Measurements from ENCODE around the gene ZNF536. TPM values are rescaled to one million over a fixed set of nuclear protein-coding genes. Genes with fewer than 3 reads are reported as not detected.

ZNF536 gene
- total and polyA plus RNA-seq, 9 of the 15 experiments (the other 6 are each of a cell fraction or from before 2014, with no cell fraction given), result not detected

DNA sequence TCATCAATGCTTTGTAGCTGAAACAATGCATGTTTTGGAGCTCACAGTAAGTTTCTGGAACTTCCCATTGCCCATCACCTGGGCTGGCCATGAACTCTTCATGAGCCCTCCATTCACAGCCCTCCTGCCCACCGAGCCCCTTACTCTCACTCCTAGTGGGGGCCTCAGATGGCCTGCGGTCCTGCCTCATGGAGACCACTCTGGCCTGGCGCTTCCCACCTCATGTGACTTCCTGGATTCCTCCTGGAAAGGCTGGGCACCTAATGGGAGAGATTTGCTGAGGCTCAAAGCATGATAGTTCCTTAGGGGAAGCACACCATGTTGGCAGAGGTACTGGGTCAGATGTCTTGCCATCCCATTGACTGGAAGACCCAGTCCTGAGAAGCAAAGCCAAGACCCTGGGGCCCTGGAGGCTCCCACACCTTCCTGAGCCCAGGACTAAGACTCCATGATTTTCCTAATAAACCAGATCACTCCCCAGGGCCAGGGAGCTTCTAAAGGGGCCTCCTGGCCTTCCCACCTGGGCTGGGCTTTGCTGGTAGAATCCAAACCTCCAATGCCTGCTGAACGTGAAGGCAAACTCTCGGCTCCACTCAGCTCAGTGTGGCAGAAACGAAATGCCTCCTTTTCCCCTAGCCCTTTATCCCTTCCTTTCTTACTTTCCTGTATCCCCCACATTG, 49.4 kb upstream of the ZNF536 start (continued):
- TF ChIP-seq, protein P1, sequence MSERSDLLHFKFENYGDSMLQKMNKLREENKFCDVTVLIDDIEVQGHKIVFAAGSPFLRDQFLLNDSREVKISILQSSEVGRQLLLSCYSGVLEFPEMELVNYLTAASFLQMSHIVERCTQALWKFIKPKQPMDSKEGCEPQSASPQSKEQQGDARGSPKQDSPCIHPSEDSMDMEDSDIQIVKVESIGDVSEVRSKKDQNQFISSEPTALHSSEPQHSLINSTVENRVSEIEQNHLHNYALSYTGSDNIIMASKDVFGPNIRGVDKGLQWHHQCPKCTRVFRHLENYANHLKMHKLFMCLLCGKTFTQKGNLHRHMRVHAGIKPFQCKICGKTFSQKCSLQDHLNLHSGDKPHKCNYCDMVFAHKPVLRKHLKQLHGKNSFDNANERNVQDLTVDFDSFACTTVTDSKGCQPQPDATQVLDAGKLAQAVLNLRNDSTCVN (CRISPR knock-in tag; IDR thresholded peaks at IDR 0.05), result no peak

DNA sequence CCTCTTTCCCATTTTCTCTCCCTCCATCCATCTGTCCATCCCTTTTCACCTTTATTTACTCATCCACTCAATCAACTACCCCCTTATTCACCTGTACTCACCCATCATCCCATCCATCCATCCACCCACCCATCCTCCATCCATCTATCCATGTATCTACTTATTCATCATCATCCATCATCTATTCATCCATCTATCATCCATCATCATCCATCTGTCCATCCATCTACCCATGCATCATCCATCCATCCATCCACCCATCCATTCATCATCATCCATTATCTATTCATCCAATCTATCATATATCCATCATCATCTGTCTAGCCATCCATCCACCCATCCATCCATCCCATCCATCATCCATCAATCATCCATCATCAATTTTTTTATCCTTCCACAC, 48.3 kb upstream of the ZNF536 start:
- ChIA-PET POLR2A (no interaction called here), CTCF (ENCODE audit: low intra/inter-chr PET ratio) (no interaction called here)
- no TSS peak for BruUV-seq (replicated peaks)
- no peak overlapping the region for H3K27ac ChIP-seq (ENCODE audit: extremely low read depth, low read depth, low read length)
- no peaks in the 10 kb centered on the region for H3K79me2 ChIP-seq (ENCODE audit: control insufficient read depth, insufficient read depth, low read length)
- no peak overlapping the region for H3K9ac ChIP-seq (ENCODE audit: insufficient read depth in 1 of 2, low read depth in 2 of 2, low read length in 2 of 2)
- H3K4me3 ChIP-seq, result no peak overlapping the region
- DNase-seq (ENCODE audit: extremely low read depth in 1 of 4, low spot score in 3 of 4) (no peak), ATAC-seq (no peak), FAIRE-seq (no peak)
- no peaks in the 10 kb centered on the region for H3K4me1 ChIP-seq (replicated peaks in 1 of 2; ENCODE audit: control insufficient read depth in 2 of 2, insufficient read depth in 2 of 2, low read length in 2 of 2)
- H3K27me3 ChIP-seq (ENCODE audit: control insufficient read depth in 2 of 2, insufficient read depth in 2 of 2, low read length in 2 of 2), result peaks cover 0 to 33% of the 10 kb centered on the region in 2 experiments; a peak in 3 of 5 replicates
- H4K20me1 ChIP-seq (replicated peaks; ENCODE audit: control insufficient read depth, insufficient read depth, low read length), result no peaks in the 10 kb centered on the region
- TF ChIP-seq ZNF239 (CRISPR knock-in tag; IDR thresholded peaks at IDR 0.05), result no peak
- no peaks in the 10 kb centered on the region for H3K9me3 ChIP-seq (replicated peaks; ENCODE audit: control insufficient read depth, insufficient read depth, low read depth, low read length)
- H3K4me2 ChIP-seq (ENCODE audit: insufficient read depth, low read length), result no peak overlapping the region
- in situ Hi-C loops (cut with MboI), result no loop called here
- no peaks in the 10 kb centered on the region for H3K36me3 ChIP-seq (ENCODE audit: control insufficient read depth, insufficient read depth, low read length)
- intact Hi-C loops (cut with micrococcal nuclease), result no loop called here
- H2AFZ ChIP-seq (ENCODE audit: low read depth, low read length), result no peak overlapping the region
- H3K9me1 ChIP-seq (ENCODE audit: control insufficient read depth, insufficient read depth, low read length), result no peaks in the 10 kb centered on the region

- BruUV-seq (replicated peaks), result no TSS peak
- in situ Hi-C loops (cut with MboI) (no loop called here), intact Hi-C loops (cut with micrococcal nuclease) (no loop called here)
- CTCF ChIA-PET (ENCODE audit: low intra/inter-chr PET ratio), result no interaction called here
- Histone ChIP-seq H3K9me1 (ENCODE audit: control insufficient read depth, insufficient read depth, low read length) (no peaks in the 10 kb centered on the region), H3K27ac (ENCODE audit: extremely low read depth, low read depth, low read length) (no peak overlapping the region), H3K4me3 (no peak overlapping the region), H4K20me1 (replicated peaks; ENCODE audit: control insufficient read depth, insufficient read depth, low read length) (no peaks in the 10 kb centered on the region), H3K36me3 (ENCODE audit: control insufficient read depth, insufficient read depth, low read length) (no peaks in the 10 kb centered on the region), H3K79me2 (ENCODE audit: control insufficient read depth, insufficient read depth, low read length) (no peaks in the 10 kb centered on the region), H3K27me3 (ENCODE audit: control insufficient read depth in 2 of 2, insufficient read depth in 2 of 2, low read length in 2 of 2) (peaks cover 0 to 30% of the 10 kb centered on the region in 2 experiments; a peak in 2 of 5 replicates), H2AFZ (ENCODE audit: low read depth, low read length) (no peak overlapping the region), H3K4me2 (ENCODE audit: insufficient read depth, low read length) (no peak overlapping the region), H3K9ac (ENCODE audit: insufficient read depth in 1 of 2, low read depth in 2 of 2, low read length in 2 of 2) (no peak overlapping the region), H3K9me3 (replicated peaks; ENCODE audit: control insufficient read depth, insufficient read depth, low read depth, low read length) (no peaks in the 10 kb centered on the region), H3K4me1 (replicated peaks in 1 of 2; ENCODE audit: control insufficient read depth in 2 of 2, insufficient read depth in 2 of 2, low read length in 2 of 2) (no peaks in the 10 kb centered on the region)
- no peak for DNase-seq (ENCODE audit: extremely low read depth in 1 of 4, low spot score in 3 of 4)
- TF ChIP-seq PHB (CRISPR knock-in tag; IDR thresholded peaks at IDR 0.05), result no peak
- TF ChIP-seq HDAC6 (IDR thresholded peaks at IDR 0.05; ENCODE audit: low read depth, low read length), result no peak
- no peak for TF ChIP-seq NFYB (IDR thresholded peaks at IDR 0.05; ENCODE audit: extremely low read depth, insufficient read length)
- TF ChIP-seq, protein P2, sequence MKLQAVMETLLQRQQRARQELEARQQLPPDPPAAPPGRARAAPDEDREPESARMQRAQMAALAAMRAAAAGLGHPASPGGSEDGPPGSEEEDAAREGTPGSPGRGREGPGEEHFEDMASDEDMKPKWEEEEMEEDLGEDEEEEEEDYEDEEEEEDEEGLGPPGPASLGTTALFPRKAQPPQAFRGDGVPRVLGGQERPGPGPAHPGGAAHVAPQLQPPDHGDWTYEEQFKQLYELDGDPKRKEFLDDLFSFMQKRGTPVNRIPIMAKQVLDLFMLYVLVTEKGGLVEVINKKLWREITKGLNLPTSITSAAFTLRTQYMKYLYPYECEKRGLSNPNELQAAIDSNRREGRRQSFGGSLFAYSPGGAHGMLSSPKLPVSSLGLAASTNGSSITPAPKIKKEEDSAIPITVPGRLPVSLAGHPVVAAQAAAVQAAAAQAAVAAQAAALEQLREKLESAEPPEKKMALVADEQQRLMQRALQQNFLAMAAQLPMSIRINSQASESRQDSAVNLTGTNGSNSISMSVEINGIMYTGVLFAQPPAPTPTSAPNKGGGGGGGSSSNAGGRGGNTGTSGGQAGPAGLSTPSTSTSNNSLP (IDR thresholded peaks at IDR 0.05; ENCODE audit: borderline replicate concordance, low read depth, low read length), result no peak
- no peak for TF ChIP-seq TAF15 (IDR thresholded peaks at IDR 0.05; ENCODE audit: low read depth, low read length)
- TF ChIP-seq ZNF212 (CRISPR knock-in tag; IDR thresholded peaks at IDR 0.05), result no peak
- TF ChIP-seq SPI1 (IDR thresholded peaks at IDR 0.05; ENCODE audit: borderline replicate concordance, low read depth, low read length), result no peak
- TF ChIP-seq RAD51 (IDR thresholded peaks at IDR 0.05; ENCODE audit: borderline replicate concordance, low read depth), result no peak
- ATAC-seq, result no peak
- POLR2A ChIA-PET, result no interaction called here
- FAIRE-seq, result no peak
- 0% methylated on average over 2 of the region's 7 CpGs for WGBS (ENCODE audit: insufficient coverage, low coverage, missing lambda C conversion rate)
Observed at GRCh38 chr19:30324982-30325381, 47.2 kb upstream of the ZNF536 start.
